A549 (cell line): ENCODE results near the gene TBX18. TPM values are rescaled to one million over a fixed set of nuclear protein-coding genes. Genes with fewer than 3 reads are reported as not detected.
A peak's percentile ranks its signal among the peaks of the same experiment; 100 is the strongest.

Experiments used
- ATAC-seq, 2 experiments: fragments of 200-7000 bp in 1 of 2; fragments of >200 bp in 1 of 2; cut with Nextera tagmentation in 1 of 2; cut with Tn5 transposase in 1 of 2; 3 replicates each; pipeline versions ENCODE4 v1.8.0 to v1.9.1; 2018 to 2020; ENCODE audit warnings: mild to moderate bottlenecking in 1 of 2, moderate library complexity in 1 of 2
- CTCF ChIA-PET: fragments of 300-600 bp; sonication (Branson Sonifier 250); formaldehyde crosslinking; extraction: SDS; loops from one replicate; lab custom pipeline; 2021; ENCODE audit warnings: antibody characterized with exemption, inconsistent platforms; lab: Yijun Ruan, JAX
- POLR2A ChIA-PET: fragments of 350-600 bp; formaldehyde crosslinking; extraction: SDS; loops from one replicate; lab custom pipeline; 2021; ENCODE audit warnings: antibody characterized with exemption, inconsistent platforms; lab: Yijun Ruan, JAX
- DNase-seq, 2 experiments: peaks; one replicate each; pipeline versions ENCODE4 v3.0.0 to v3.0.0-alpha.2; 2011 to 2016; ENCODE audit warnings: low read depth in 1 of 2, low spot score in 1 of 2
- FAIRE-seq: peaks from 2 replicates; lab custom pipeline; 2011; peaks lifted over from hg19 to GRCh38; lab: Jason Lieb, UNC
- H3K27ac ChIP-seq, 2 experiments: fragments of >200 bp; sonication (Bioruptor Twin); formaldehyde crosslinking; 3 replicates each; pipeline ENCODE4 v1.5.1; 2016 to 2017
- H3K4me1 ChIP-seq: fragments of >200 bp; sonication (Bioruptor Twin); formaldehyde crosslinking; 3 replicates; pipeline ENCODE4 v1.6.1; 2016
- H3K4me2 ChIP-seq: fragments of >200 bp; sonication (Bioruptor Twin); formaldehyde crosslinking; 3 replicates; pipeline ENCODE4 v1.6.1; 2016
- H3K4me3 ChIP-seq: fragments of >200 bp; sonication (Bioruptor Twin); formaldehyde crosslinking; 3 replicates; pipeline ENCODE4 v1.5.1; 2016
- H3K9me3 ChIP-seq: fragments of >200 bp; sonication (Bioruptor Twin); formaldehyde crosslinking; 3 replicates; pipeline ENCODE4 v1.6.1; 2016
- BHLHE40 ChIP-seq: IDR thresholded peaks from 2 replicates; pipeline ENCODE4 v1.6.1; 2012; ENCODE audit warnings: low read depth, low read length, inconsistent platforms
- CEBPB ChIP-seq, 2 experiments: fragments of >200 bp in 1 of 2; sonication (Bioruptor Twin) in 1 of 2; formaldehyde crosslinking in 1 of 2; IDR thresholded peaks; 2 replicates each; pipeline ENCODE4 v1.6.1; 2012 to 2016
- EHF ChIP-seq: fragments of 250-450 bp; sonication (Bioruptor Pico); IDR thresholded peaks from 2 replicates; pipeline ENCODE4 v1.5.0; 2020; ENCODE audit warnings: mild to moderate bottlenecking
- EHMT2 ChIP-seq: fragments of 200-600 bp; sonication (generic); IDR thresholded peaks from 2 replicates; pipeline ENCODE4 v1.6.1; 2016; ENCODE audit warnings: antibody characterized with exemption, low read depth, mild to moderate bottlenecking, moderate library complexity
- FOSB ChIP-seq: fragments of 250-450 bp; sonication (Bioruptor Pico); IDR thresholded peaks from 2 replicates; pipeline ENCODE4 v1.5.0; 2020; ENCODE audit warnings: mild to moderate bottlenecking, moderate library complexity
- FOSL2 ChIP-seq, 2 experiments: fragments of 450-650 bp in 1 of 2; fragments of >200 bp in 1 of 2; sonication (Bioruptor Twin) in 1 of 2; formaldehyde crosslinking; IDR thresholded peaks; 2 replicates each; pipeline versions ENCODE4 v1.5.0 to v1.6.1; 2016 to 2020; ENCODE audit warnings: mild to moderate bottlenecking in 1 of 2, moderate library complexity in 1 of 2
- FOXS1 ChIP-seq: fragments of 250-450 bp; sonication (Bioruptor Pico); IDR thresholded peaks from 2 replicates; pipeline ENCODE4 v1.5.0; 2020; ENCODE audit warnings: mild to moderate bottlenecking, moderate library complexity
- GATA3 ChIP-seq: IDR thresholded peaks from 2 replicates; pipeline ENCODE4 v1.6.1; 2012; ENCODE audit warnings: borderline replicate concordance
- HEYL ChIP-seq: fragments of 250-450 bp; sonication (Bioruptor Pico); IDR thresholded peaks from 2 replicates; pipeline ENCODE4 v1.8.0; 2021; ENCODE audit warnings: mild to moderate bottlenecking, moderate library complexity
- HOXA7 ChIP-seq: fragments of 250-450 bp; sonication (Bioruptor Pico); IDR thresholded peaks from 2 replicates; pipeline ENCODE4 v1.5.0; 2020; ENCODE audit warnings: mild to moderate bottlenecking, moderate library complexity
- HOXB13 ChIP-seq: fragments of 250-450 bp; sonication (Bioruptor Pico); IDR thresholded peaks from 2 replicates; pipeline ENCODE4 v1.5.0; 2020; ENCODE audit warnings: low read depth, mild to moderate bottlenecking, moderate library complexity
- HOXB5 ChIP-seq: fragments of 250-450 bp; sonication (Bioruptor Pico); IDR thresholded peaks from 2 replicates; pipeline ENCODE4 v1.5.0; 2020; ENCODE audit warnings: mild to moderate bottlenecking, moderate library complexity
- JUN ChIP-seq, 2 experiments: fragments of >200 bp; sonication (Bioruptor Twin); formaldehyde crosslinking; IDR thresholded peaks; 2 replicates in 1 of 2; 3 replicates in 1 of 2; pipeline ENCODE4 v1.6.1; 2016 to 2017
- JUNB ChIP-seq: fragments of >200 bp; sonication (Bioruptor Twin); formaldehyde crosslinking; IDR thresholded peaks from 2 replicates; pipeline ENCODE4 v1.6.1; 2016
- KDM1A ChIP-seq: fragments of 200-600 bp; sonication (generic); IDR thresholded peaks from 2 replicates; pipeline ENCODE4 v1.6.1; 2016; ENCODE audit warnings: low read depth, mild to moderate bottlenecking
- MAFK ChIP-seq: fragments of 450-650 bp; IDR thresholded peaks from 2 replicates; pipeline ENCODE4 v1.6.1; 2014; ENCODE audit not compliant: partially characterized antibody
- MAZ ChIP-seq: fragments of 150-350 bp; IDR thresholded peaks from 2 replicates; pipeline ENCODE4 v1.6.1; 2014; ENCODE audit warnings: antibody characterized with exemption, low read depth, low read length, borderline replicate concordance
- MYC ChIP-seq: IDR thresholded peaks from 2 replicates; pipeline ENCODE4 v1.6.1; 2012; ENCODE audit warnings: mild to moderate bottlenecking, inconsistent platforms, low read length, improper control_type of control experiment, borderline replicate concordance
- NFE2L2 ChIP-seq: fragments of 150-350 bp; conservative IDR thresholded peaks from 2 replicates; pipeline ENCODE4 v1.6.1; 2014; ENCODE audit warnings: low read length
- NPAS2 ChIP-seq: fragments of 250-450 bp; sonication (Bioruptor Pico); IDR thresholded peaks from 2 replicates; pipeline ENCODE4 v1.8.0; 2022; ENCODE audit warnings: mild to moderate bottlenecking, moderate library complexity, borderline replicate concordance
- NR3C1 ChIP-seq: fragments of >200 bp; sonication (Bioruptor Twin); formaldehyde crosslinking; IDR thresholded peaks from 3 replicates; pipeline ENCODE4 v1.6.1; 2017
- PHF8 ChIP-seq: fragments of 200-600 bp; sonication (generic); IDR thresholded peaks from 2 replicates; pipeline ENCODE4 v1.6.1; 2016; ENCODE audit warnings: low read depth, mild to moderate bottlenecking, antibody characterized with exemption, moderate library complexity, borderline replicate concordance
- POLR2A ChIP-seq: IDR thresholded peaks from 2 replicates; pipeline ENCODE4 v1.6.1; 2012; ENCODE audit warnings: mild to moderate bottlenecking, low read length
- POLR2AphosphoS2 ChIP-seq: conservative IDR thresholded peaks from 2 replicates; pipeline ENCODE4 v1.6.1; 2012; ENCODE audit warnings: low read length, improper control_type of control experiment, inconsistent platforms
- RAD21 ChIP-seq, 2 experiments: fragments of >200 bp in 1 of 2; sonication (Bioruptor Twin) in 1 of 2; formaldehyde crosslinking in 1 of 2; IDR thresholded peaks in 1 of 2; conservative IDR thresholded peaks in 1 of 2; 2 replicates in 1 of 2; 3 replicates in 1 of 2; pipeline ENCODE4 v1.6.1; 2012 to 2018; ENCODE audit warnings: inconsistent platforms in 1 of 2
- RARB ChIP-seq: fragments of 250-450 bp; sonication (Bioruptor Pico); IDR thresholded peaks from 2 replicates; pipeline ENCODE4 v1.8.0; 2021; ENCODE audit warnings: mild to moderate bottlenecking, moderate library complexity
- RNF2 ChIP-seq: fragments of 200-600 bp; sonication (generic); IDR thresholded peaks from 2 replicates; pipeline ENCODE4 v1.6.1; 2016; ENCODE audit warnings: low read depth, mild to moderate bottlenecking, antibody characterized with exemption, moderate library complexity, borderline replicate concordance
- SREBF2 ChIP-seq: fragments of 450-650 bp; IDR thresholded peaks from 2 replicates; pipeline ENCODE4 v1.6.1; 2014; ENCODE audit warnings: mild to moderate bottlenecking, moderate library complexity
- TFCP2L1 ChIP-seq: fragments of 250-450 bp; sonication (Bioruptor Pico); IDR thresholded peaks from 2 replicates; pipeline ENCODE4 v1.5.0; 2021; ENCODE audit warnings: mild to moderate bottlenecking
- TP53 ChIP-seq: fragments of 250-450 bp; sonication (Bioruptor Pico); IDR thresholded peaks from 2 replicates; pipeline ENCODE4 v1.5.0; 2021; ENCODE audit warnings: mild to moderate bottlenecking, moderate library complexity
- ZFP36 ChIP-seq: fragments of 450-650 bp; IDR thresholded peaks from 2 replicates; pipeline ENCODE4 v1.6.1; 2014; ENCODE audit warnings: borderline replicate concordance; ENCODE audit not compliant: partially characterized antibody
- ZSCAN20 ChIP-seq: fragments of 250-450 bp; sonication (Bioruptor Pico); IDR thresholded peaks from 2 replicates; pipeline ENCODE4 v1.8.0; 2022; ENCODE audit warnings: mild to moderate bottlenecking, moderate library complexity
- WGBS: methylation state at CpG from one replicate; pipeline ENCODE4 v1.1.6; 2017; ENCODE audit errors: missing lambda C conversion rate; 5-methylcytosine and 5-hydroxymethylcytosine counted together
- polyA minus RNA-seq: library from RNA; depleted of rRNA, polyadenylated mRNA; stranded (reverse); fragments of >200 nt; gene quantifications from 2 replicates; pipeline ENCODE4 v1.2.3, GENCODE V29; 2011; rRNA and poly(A)+ RNA removed
- polyA plus RNA-seq, 4 experiments: library from polyadenylated mRNA; depleted of rRNA in 3 of 4; stranded (reverse); fragments of >200 nt; fragmentation: RNase III in 1 of 4; extraction: RNeasy Plus Mini Kit Qiagen cat#74134 plus additional on column Dnase treatment in 1 of 4; gene quantifications; 2 replicates in 3 of 4; 3 replicates in 1 of 4; pipeline ENCODE4 v1.2.3, GENCODE V29; 2011 to 2017
- TF ChIP-seq, protein P1 (sequence below): fragments of 250-450 bp; sonication (Bioruptor Pico); IDR thresholded peaks from 2 replicates; pipeline ENCODE4 v1.5.0; 2020; ENCODE audit warnings: low read depth, mild to moderate bottlenecking, moderate library complexity
- TF ChIP-seq, protein P2 (sequence below): fragments of 200-600 bp; sonication (generic); IDR thresholded peaks from 2 replicates; pipeline ENCODE4 v1.6.1; 2016; ENCODE audit warnings: antibody characterized with exemption, mild to moderate bottlenecking, moderate library complexity
- TF ChIP-seq, protein P3 (sequence below): fragments of >200 bp; sonication (Bioruptor Twin); formaldehyde crosslinking; IDR thresholded peaks from 3 replicates; pipeline ENCODE4 v1.6.1; 2016
- TF ChIP-seq, protein P4 (sequence below): IDR thresholded peaks from 2 replicates; pipeline ENCODE4 v1.6.1; 2012

Gene TBX18
- polyA plus RNA-seq (2011; rRNA removed) (67.4 and 76.4 TPM in 2 replicates), polyA plus RNA-seq (2017; fragmentation: RNase III; extraction: RNeasy Plus Mini Kit Qiagen cat#74134 plus additional on column Dnase treatment) (18.4 to 20.8 TPM (median 19.3 TPM) in 3 replicates), polyA minus RNA-seq (127 and 151 TPM in 2 replicates)
- polyA plus RNA-seq (2012; cell fraction: cytosol; rRNA removed) = 24.0 and 34.9 TPM in 2 replicates
- polyA plus RNA-seq (2012; cell fraction: nucleus; rRNA removed) = 37.9 and 39.4 TPM in 2 replicates

DNA sequence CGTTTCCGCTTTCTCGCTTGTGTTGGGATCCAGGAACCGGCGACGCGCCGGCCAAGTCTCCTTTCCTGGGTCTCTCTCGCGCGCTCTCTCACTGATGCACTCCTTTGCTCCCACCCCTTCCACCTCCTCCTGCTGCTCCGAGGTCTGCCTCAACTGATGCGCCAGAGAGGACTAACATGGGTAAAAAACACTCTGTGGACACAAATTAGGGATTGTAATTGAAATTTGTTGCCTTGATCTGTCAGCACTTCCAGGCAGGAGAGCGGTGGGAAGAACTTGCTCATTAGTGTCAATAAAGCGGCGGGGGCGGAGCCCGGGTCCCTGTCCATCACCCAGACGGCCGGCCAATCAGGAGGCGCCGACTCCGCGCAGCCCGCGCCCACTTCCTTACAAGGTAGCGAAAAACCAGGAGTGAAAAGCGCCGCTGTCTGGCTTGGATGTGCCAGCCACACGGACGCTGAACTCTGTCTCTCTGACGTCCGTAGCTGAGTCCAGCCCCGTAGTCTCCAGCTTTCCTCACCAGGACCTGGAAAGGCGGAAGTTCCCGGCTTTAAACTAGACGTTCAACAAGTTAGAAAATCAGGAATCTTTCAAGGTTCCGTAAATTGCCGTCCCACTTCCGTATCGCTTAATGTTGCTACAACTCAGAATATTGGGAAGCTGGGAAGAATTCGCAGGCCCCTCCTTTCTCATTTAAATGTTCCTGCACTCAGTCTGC is at the start of gene TBX18:
TBX18 (minus strand) TSS at position 267 of the 718 bp plus-strand sequence. CDS start 417 bp downstream, outside the sequence.
- H3K4me3 ChIP-seq = peak within 1 kb of the TSS; percentile 86
- peak within 1 kb of the TSS; percentile 88 for H3K4me2 ChIP-seq
- H3K9me3 ChIP-seq = no peaks in the 10 kb centered on the region
- H3K4me1 ChIP-seq = peaks cover 18% of the 10 kb centered on the region
- FAIRE-seq (peak; percentile 23), DNase-seq (peak; percentile 67 to 98), ATAC-seq (peak; percentile 78 to 85)
- ChIA-PET CTCF (interaction anchor here (0.8 to 4.0 kb wide), 3 partner anchors 9 to 339 kb away, joined by 3 to 26 read pairs (median 4); no protein-coding TSS in a partner anchor), POLR2A (interaction anchor here (0.8 to 1.1 kb wide), 3 partner anchors 9 to 914 kb away, joined by 3 to 16 read pairs (median 4); no protein-coding TSS in a partner anchor)
- H3K27ac ChIP-seq = peak within 1 kb of the TSS; percentile 95 to 98
- WGBS = 0% methylated on average over 31 of the region's 42 CpGs
- TF ChIP-seq HOXB13 (CRISPR knock-in tag) (no peak), GATA3 (peak; percentile 35; the same call in 1 of the 2 replicates), JUNB (no peak), TP53 (no peak), ZSCAN20 (CRISPR knock-in tag) (no peak), SREBF2 (no peak), NFE2L2 (no peak), RAD21 (conservative IDR thresholded peaks at IDR 0.05 in 1 of 2, IDR thresholded peaks at IDR 0.05 in 1 of 2) (no peak), RARB (CRISPR knock-in tag) (no peak), TFCP2L1 (CRISPR knock-in tag) (no peak), EHF (no peak), JUN (IDR thresholded peaks at IDR 0.05) (peak; percentile 37 to 44; a peak in 2 of 5 replicates), MAFK (no peak), RNF2 (no peak), MYC (no peak), POLR2AphosphoS2 (no peak), PHF8 (no peak), CEBPB (IDR thresholded peaks at IDR 0.05) (peak in 1 of 2 experiments; percentile 4; a peak in 1 of 4 replicates), HEYL (CRISPR knock-in tag) (no peak), NR3C1 (no peak), EHMT2 (no peak), KDM1A (no peak), POLR2A (0 out of 2 replicates have a peak, but pooled peaks have one; percentile 39), NPAS2 (CRISPR knock-in tag) (no peak), HOXA7 (CRISPR knock-in tag) (no peak), ZFP36 (no peak), FOSB (no peak), FOSL2 (IDR thresholded peaks at IDR 0.05) (no peak), FOSL2 (CRISPR knock-in tag; IDR thresholded peaks at IDR 0.05) (no peak), FOXS1 (no peak), BHLHE40 (no peak), HOXB5 (CRISPR knock-in tag) (no peak), MAZ (no peak)
- TF ChIP-seq, protein P1, sequence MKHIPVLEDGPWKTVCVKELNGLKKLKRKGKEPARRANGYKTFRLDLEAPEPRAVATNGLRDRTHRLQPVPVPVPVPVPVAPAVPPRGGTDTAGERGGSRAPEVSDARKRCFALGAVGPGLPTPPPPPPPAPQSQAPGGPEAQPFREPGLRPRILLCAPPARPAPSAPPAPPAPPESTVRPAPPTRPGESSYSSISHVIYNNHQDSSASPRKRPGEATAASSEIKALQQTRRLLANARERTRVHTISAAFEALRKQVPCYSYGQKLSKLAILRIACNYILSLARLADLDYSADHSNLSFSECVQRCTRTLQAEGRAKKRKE = no peak
- TF ChIP-seq, protein P2, sequence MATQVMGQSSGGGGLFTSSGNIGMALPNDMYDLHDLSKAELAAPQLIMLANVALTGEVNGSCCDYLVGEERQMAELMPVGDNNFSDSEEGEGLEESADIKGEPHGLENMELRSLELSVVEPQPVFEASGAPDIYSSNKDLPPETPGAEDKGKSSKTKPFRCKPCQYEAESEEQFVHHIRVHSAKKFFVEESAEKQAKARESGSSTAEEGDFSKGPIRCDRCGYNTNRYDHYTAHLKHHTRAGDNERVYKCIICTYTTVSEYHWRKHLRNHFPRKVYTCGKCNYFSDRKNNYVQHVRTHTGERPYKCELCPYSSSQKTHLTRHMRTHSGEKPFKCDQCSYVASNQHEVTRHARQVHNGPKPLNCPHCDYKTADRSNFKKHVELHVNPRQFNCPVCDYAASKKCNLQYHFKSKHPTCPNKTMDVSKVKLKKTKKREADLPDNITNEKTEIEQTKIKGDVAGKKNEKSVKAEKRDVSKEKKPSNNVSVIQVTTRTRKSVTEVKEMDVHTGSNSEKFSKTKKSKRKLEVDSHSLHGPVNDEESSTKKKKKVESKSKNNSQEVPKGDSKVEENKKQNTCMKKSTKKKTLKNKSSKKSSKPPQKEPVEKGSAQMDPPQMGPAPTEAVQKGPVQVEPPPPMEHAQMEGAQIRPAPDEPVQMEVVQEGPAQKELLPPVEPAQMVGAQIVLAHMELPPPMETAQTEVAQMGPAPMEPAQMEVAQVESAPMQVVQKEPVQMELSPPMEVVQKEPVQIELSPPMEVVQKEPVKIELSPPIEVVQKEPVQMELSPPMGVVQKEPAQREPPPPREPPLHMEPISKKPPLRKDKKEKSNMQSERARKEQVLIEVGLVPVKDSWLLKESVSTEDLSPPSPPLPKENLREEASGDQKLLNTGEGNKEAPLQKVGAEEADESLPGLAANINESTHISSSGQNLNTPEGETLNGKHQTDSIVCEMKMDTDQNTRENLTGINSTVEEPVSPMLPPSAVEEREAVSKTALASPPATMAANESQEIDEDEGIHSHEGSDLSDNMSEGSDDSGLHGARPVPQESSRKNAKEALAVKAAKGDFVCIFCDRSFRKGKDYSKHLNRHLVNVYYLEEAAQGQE = peak; percentile 39
- TF ChIP-seq, protein P3, sequence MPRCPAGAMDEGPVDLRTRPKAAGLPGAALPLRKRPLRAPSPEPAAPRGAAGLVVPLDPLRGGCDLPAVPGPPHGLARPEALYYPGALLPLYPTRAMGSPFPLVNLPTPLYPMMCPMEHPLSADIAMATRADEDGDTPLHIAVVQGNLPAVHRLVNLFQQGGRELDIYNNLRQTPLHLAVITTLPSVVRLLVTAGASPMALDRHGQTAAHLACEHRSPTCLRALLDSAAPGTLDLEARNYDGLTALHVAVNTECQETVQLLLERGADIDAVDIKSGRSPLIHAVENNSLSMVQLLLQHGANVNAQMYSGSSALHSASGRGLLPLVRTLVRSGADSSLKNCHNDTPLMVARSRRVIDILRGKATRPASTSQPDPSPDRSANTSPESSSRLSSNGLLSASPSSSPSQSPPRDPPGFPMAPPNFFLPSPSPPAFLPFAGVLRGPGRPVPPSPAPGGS = no peak
- TF ChIP-seq, protein P4, sequence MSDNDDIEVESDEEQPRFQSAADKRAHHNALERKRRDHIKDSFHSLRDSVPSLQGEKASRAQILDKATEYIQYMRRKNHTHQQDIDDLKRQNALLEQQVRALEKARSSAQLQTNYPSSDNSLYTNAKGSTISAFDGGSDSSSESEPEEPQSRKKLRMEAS = peak; percentile 53
